SK-N-SH treated with all-trans-retinoic acid at 6 μM for 48 hours (cell line): ENCODE measurements around the gene ART5.

Experiments
- ARNTL ChIP-seq: fragments of 450-650 bp; formaldehyde crosslinking; IDR thresholded peaks from 2 replicates; pipeline ENCODE4 v1.5.0; 2020; ENCODE audit warnings: low read depth, mild to moderate bottlenecking, moderate library complexity, borderline replicate concordance
- BACH2 ChIP-seq: fragments of 250-450 bp; sonication (Bioruptor Pico); IDR thresholded peaks from 2 replicates; pipeline ENCODE4 v1.9.0; 2021; ENCODE audit warnings: mild to moderate bottlenecking, borderline replicate concordance
- GLIS3 ChIP-seq: fragments of 250-450 bp; sonication (Bioruptor Pico); IDR thresholded peaks from 2 replicates; pipeline ENCODE4 v1.5.0; 2020; ENCODE audit warnings: mild to moderate bottlenecking, moderate library complexity
- RARB ChIP-seq: fragments of 250-450 bp; sonication (Bioruptor Pico); IDR thresholded peaks from 2 replicates; pipeline ENCODE4 v1.8.0; 2021; ENCODE audit warnings: mild to moderate bottlenecking, moderate library complexity
- ZFP30 ChIP-seq: fragments of 450-650 bp; formaldehyde crosslinking; IDR thresholded peaks from 2 replicates; pipeline ENCODE4 v1.5.0; 2022; ENCODE audit warnings: mild to moderate bottlenecking, moderate library complexity

GRCh38 chr11:3605771-3606203, 36.0 kb downstream of the ART5 start:
- no peak for TF ChIP-seq ARNTL (CRISPR knock-in tag)
- no peak for TF ChIP-seq ZFP30 (CRISPR knock-in tag)
- TF ChIP-seq BACH2 (CRISPR knock-in tag), result no peak
- no peak for TF ChIP-seq RARB (CRISPR knock-in tag)
- TF ChIP-seq GLIS3, result no peak
